ENCODE results near the gene OR52E4. TPM values are rescaled to one million over a fixed set of nuclear protein-coding genes. Genes with fewer than 3 reads are reported as not detected.

The OR52E4 gene
- total and polyA plus RNA-seq, 2 donors (not counting 1 experiment from before 2014, with no cell fraction given) = not detected

DNA sequence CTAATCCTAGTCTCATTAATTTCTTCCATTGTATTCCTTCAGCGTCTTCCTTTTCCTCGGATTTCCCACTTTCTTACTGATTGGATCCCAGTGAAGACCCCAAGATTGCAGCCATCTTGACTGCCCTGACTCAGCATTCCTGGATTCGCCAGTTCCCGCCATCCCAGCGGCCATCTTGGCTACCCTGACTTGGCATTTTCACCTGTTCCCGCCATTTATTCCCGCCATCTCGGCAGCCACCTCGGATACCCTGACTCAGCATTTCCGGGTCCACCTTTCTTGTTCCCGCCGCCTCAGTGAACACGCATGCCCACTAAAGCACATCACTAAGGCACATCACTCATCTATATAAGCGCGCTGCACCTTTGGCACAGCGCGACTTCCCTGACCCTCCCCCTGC lies 47.8 kb downstream of the OR52E4 start:
- Histone ChIP-seq H2AFZ (ENCODE audit: low read length) (no peak overlapping the region), H4K20me1 (ENCODE audit: control insufficient read depth, extremely low read depth, insufficient read depth, low read length) (no peaks in the 10 kb centered on the region), H3K27ac (ENCODE audit: insufficient read depth, low read length) (no peak overlapping the region), H3K9me3 (ENCODE audit: control insufficient read depth, insufficient read depth, low read depth, low read length) (no peaks in the 10 kb centered on the region), H3K27me3 (ENCODE audit: control insufficient read depth, insufficient read depth, low read length) (no peaks in the 10 kb centered on the region), H3K4me2 (ENCODE audit: extremely low read depth, insufficient read depth, low read length) (no peak overlapping the region), H3K79me2 (ENCODE audit: control insufficient read depth, insufficient read depth, low read length) (no peaks in the 10 kb centered on the region), H3K36me3 (ENCODE audit: control insufficient read depth, insufficient read depth, low read length) (no peaks in the 10 kb centered on the region), H3K4me3 (replicated peaks in 1 of 4; ENCODE audit: control extremely low read depth in 1 of 4, insufficient read depth in 1 of 4, low read depth in 3 of 4, low read length in 4 of 4) (no peak overlapping the region), H3K4me1 (ENCODE audit: control insufficient read depth, extremely low read depth, insufficient read depth, low read length) (no peaks in the 10 kb centered on the region), H3K9ac (ENCODE audit: insufficient read depth, low read length) (no peak overlapping the region)
- no peak for DNase-seq (ENCODE audit: low read depth in 2 of 2)
- TF ChIP-seq EZH2 (IDR thresholded peaks at IDR 0.05; ENCODE audit: low read length, missing control alignments) = no peak
- no peak for TF ChIP-seq CTCF (conservative IDR thresholded peaks at IDR 0.05 in 1 of 2, IDR thresholded peaks at IDR 0.05 in 1 of 2; ENCODE audit: low read depth in 1 of 2, low read length in 2 of 2)

DNA sequence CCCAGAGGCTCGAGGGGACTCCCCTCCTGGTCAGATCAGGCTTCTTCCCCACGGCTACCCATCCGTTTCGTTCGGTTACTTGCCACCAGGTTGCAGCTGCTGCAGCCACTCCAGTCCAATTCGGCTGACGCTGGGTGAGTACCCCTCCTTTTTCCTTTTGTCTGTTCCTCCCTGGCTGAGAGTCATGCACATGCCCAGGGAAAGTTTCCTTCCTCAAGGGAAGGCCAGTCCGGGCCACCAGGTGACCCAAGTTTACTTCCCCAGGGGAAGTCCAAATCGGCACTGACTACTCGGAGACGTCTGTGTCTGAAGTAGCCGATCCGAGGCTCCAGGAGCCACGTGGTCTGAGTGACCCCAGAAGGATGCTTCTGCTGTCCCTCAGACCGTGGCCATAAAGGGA lies 48.4 kb downstream of the OR52E4 start:
- Histone ChIP-seq H2AFZ (ENCODE audit: low read length) (no peak overlapping the region), H3K79me2 (ENCODE audit: control insufficient read depth, insufficient read depth, low read length) (no peaks in the 10 kb centered on the region), H3K4me2 (ENCODE audit: extremely low read depth, insufficient read depth, low read length) (no peak overlapping the region), H3K9me3 (ENCODE audit: control insufficient read depth, insufficient read depth, low read depth, low read length) (no peaks in the 10 kb centered on the region), H3K27ac (ENCODE audit: insufficient read depth, low read length) (no peak overlapping the region), H3K4me3 (replicated peaks in 1 of 4; ENCODE audit: control extremely low read depth in 1 of 4, insufficient read depth in 1 of 4, low read depth in 3 of 4, low read length in 4 of 4) (no peak overlapping the region), H3K9ac (ENCODE audit: insufficient read depth, low read length) (no peak overlapping the region), H3K4me1 (ENCODE audit: control insufficient read depth, extremely low read depth, insufficient read depth, low read length) (no peaks in the 10 kb centered on the region), H3K36me3 (ENCODE audit: control insufficient read depth, insufficient read depth, low read length) (no peaks in the 10 kb centered on the region), H4K20me1 (ENCODE audit: control insufficient read depth, extremely low read depth, insufficient read depth, low read length) (no peaks in the 10 kb centered on the region), H3K27me3 (ENCODE audit: control insufficient read depth, insufficient read depth, low read length) (no peaks in the 10 kb centered on the region)
- TF ChIP-seq CTCF (conservative IDR thresholded peaks at IDR 0.05 in 1 of 2, IDR thresholded peaks at IDR 0.05 in 1 of 2; ENCODE audit: low read depth in 1 of 2, low read length in 2 of 2) = no peak
- DNase-seq (ENCODE audit: low read depth in 2 of 2) = no peak

- no peak overlapping the region for H2AFZ ChIP-seq (ENCODE audit: low read length)
- H4K20me1 ChIP-seq (ENCODE audit: control insufficient read depth, extremely low read depth, insufficient read depth, low read length) = no peaks in the 10 kb centered on the region
- TF ChIP-seq CTCF (conservative IDR thresholded peaks at IDR 0.05 in 1 of 2, IDR thresholded peaks at IDR 0.05 in 1 of 2; ENCODE audit: low read depth in 1 of 2, low read length in 2 of 2) (no peak), EZH2 (IDR thresholded peaks at IDR 0.05; ENCODE audit: low read length, missing control alignments) (no peak)
- H3K9me3 ChIP-seq (ENCODE audit: control insufficient read depth, insufficient read depth, low read depth, low read length) = no peaks in the 10 kb centered on the region
- DNase-seq (ENCODE audit: low read depth in 2 of 2) = no peak
- no peaks in the 10 kb centered on the region for H3K27me3 ChIP-seq (ENCODE audit: control insufficient read depth, insufficient read depth, low read length)
- no peak overlapping the region for H3K4me2 ChIP-seq (ENCODE audit: extremely low read depth, insufficient read depth, low read length)
- H3K36me3 ChIP-seq (ENCODE audit: control insufficient read depth, insufficient read depth, low read length) = no peaks in the 10 kb centered on the region
- no peak overlapping the region for H3K27ac ChIP-seq (ENCODE audit: insufficient read depth, low read length)
- H3K9ac ChIP-seq (ENCODE audit: insufficient read depth, low read length) = no peak overlapping the region
- no peaks in the 10 kb centered on the region for H3K79me2 ChIP-seq (ENCODE audit: control insufficient read depth, insufficient read depth, low read length)
- no peaks in the 10 kb centered on the region for H3K4me1 ChIP-seq (ENCODE audit: control insufficient read depth, extremely low read depth, insufficient read depth, low read length)
- H3K4me3 ChIP-seq (replicated peaks in 1 of 4; ENCODE audit: control extremely low read depth in 1 of 4, insufficient read depth in 1 of 4, low read depth in 3 of 4, low read length in 4 of 4) = no peak overlapping the region
Measured at GRCh38 chr11:5929571-5930368, 49.3 kb downstream of the OR52E4 start.
